Measurements from ENCODE around the gene THBD.

DNA sequence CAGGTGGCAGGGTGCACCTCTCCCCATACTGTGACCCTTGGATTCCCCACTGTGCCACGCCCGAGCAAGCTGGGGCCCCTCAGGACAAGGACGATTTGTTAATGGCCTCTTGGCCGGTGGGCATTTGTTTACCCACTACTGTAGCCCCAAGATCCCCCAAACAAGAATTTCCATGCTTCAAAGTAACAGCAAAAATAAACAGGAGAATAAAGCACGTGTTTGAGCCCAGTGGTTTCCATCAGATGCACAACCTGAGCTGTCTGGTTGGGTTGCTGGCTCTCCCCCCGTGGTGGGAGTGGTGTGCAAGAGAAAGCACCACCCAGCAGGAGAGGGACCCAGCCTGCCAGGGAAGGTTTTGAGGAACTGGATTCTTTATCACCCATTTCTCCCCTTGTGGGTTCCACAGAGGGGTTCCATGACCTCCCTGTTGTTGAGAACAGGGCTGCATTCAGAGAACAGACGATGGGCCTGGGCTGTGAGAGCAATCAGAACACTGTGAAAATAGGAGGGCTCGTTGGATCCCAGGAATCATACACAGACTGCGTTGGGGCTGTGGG is 31.9 kb upstream of the THBD start:
- TF ChIP-seq CTCF (IDR thresholded peaks at IDR 0.05; ENCODE audit: low read depth, low read length): no peak
- no peak for TF ChIP-seq POLR2A (IDR thresholded peaks at IDR 0.05; ENCODE audit: extremely low read depth, insufficient read length)
- TF ChIP-seq, protein P1, sequence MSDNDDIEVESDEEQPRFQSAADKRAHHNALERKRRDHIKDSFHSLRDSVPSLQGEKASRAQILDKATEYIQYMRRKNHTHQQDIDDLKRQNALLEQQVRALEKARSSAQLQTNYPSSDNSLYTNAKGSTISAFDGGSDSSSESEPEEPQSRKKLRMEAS (IDR thresholded peaks at IDR 0.05; ENCODE audit: low read depth, low read length): no peak

Measured in NB4 (cell line).